ENCODE measurements around the gene ZNF343. TPM values are rescaled to one million over a fixed set of nuclear protein-coding genes. Genes with fewer than 3 reads are reported as not detected.
"Not testable (repeated sequence)": the region's sequence is repeated elsewhere in the genome, so short reads cannot be mapped to it uniquely, and the experiment has no call there.

The ZNF343 gene
- total RNA-seq, 8 experiments from 2014 or later: 8.8 to 14.4 (median 10.9) TPM

- no peak overlapping the region for H3K27ac ChIP-seq
- peaks cover 0 to 3% of the 10 kb centered on the region in 2 donors for H3K4me1 ChIP-seq (replicated peaks in 1 of 2)
- WGBS, 10 experiments: 53 to 94% (median 75%) methylated on average over 1 to 4 of the region's 4 CpGs
- in situ Hi-C loops (cut with MboI; ENCODE audit: low pct_unique_long_range_greater_than_20kb in 2 of 9, low sequenced_read_pairs in 9 of 9, unreplicated experiment in 9 of 9): loop anchor here in 2 of 9 experiments (25.0 kb wide), 1 partner anchor 119 kb away; no protein-coding TSS in a partner anchor
- no peak overlapping the region for H3K4me3 ChIP-seq
- no peak for ATAC-seq (replicated peaks in 6 of 8)
Observed at GRCh38 chr20:2518558-2518957, 9.8 kb upstream of the ZNF343 start.

GRCh38 chr20:2518096-2518495, 9.4 kb upstream of the ZNF343 start:
- WGBS, 10 experiments: 61 to 100% (median 80%) methylated on average over 1 to 10 of the region's 10 CpGs; no CpG with 5 or more reads in 3 of the 10 experiments
- ATAC-seq (replicated peaks in 6 of 8): no peak
- in situ Hi-C loops (cut with MboI; ENCODE audit: low pct_unique_long_range_greater_than_20kb in 2 of 9, low sequenced_read_pairs in 9 of 9, unreplicated experiment in 9 of 9): loop anchor here in 2 of 9 experiments (25.0 kb wide), 1 partner anchor 119 kb away; no protein-coding TSS in a partner anchor
- Histone ChIP-seq H3K27ac (no peak overlapping the region), H3K4me1 (replicated peaks in 1 of 2) (peaks cover 0 to 3% of the 10 kb centered on the region in 2 donors), H3K4me3 (no peak overlapping the region)

DNA sequence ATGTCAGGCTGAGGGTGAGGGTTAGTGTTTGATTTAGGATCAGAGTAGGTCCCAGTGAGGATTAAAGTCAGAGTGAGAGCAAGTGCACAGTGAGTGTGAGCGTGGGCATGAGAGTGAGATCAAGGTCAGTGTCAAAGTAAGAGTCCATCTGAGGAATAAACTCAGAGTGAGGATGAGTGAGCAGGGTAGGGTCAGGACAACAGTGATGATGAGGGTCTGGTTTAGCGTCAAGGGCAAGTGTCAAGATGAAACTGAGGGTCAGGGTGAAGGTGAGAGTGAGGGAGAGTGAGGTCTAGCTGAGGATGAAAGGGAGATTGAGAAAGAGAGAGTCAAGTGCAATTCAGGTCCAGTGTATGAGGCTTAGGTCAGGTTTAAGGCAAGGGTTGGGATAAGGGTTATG, 7.7 kb upstream of the ZNF343 start:
- Histone ChIP-seq H3K4me1 (replicated peaks in 1 of 2) (peaks cover 0 to 3% of the 10 kb centered on the region in 2 donors), H3K4me3 (no peak overlapping the region), H3K27ac (no peak overlapping the region)
- WGBS, 10 experiments: 56 to 83% (median 65%) methylated on average over 1 to 2 of the region's 2 CpGs; no CpG with 5 or more reads in 4 of the 10 experiments
- ATAC-seq (replicated peaks in 6 of 8): no peak
- in situ Hi-C loops (cut with MboI; ENCODE audit: low pct_unique_long_range_greater_than_20kb in 2 of 9, low sequenced_read_pairs in 9 of 9, unreplicated experiment in 9 of 9): loop anchor here in 2 of 9 experiments (25.0 kb wide), 1 partner anchor 121 kb away; no protein-coding TSS in a partner anchor

DNA sequence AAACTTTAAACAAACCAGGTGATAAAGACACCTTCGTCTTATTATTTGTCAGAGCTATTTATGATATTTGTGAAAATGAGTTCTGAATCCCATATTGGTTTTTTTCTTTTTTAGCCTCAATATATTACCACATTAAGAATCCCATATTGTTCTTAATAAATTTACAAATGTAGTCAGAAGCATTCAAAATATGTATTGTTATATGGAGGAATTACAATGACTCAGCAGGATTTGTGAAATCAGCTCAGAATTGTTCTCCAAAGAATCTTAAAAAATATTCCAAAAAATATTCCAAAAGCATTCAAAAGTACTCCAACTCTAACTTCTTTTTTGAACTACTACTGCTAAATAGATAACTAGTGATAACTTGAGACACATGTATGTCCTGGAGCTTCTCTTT, 6.5 kb upstream of the ZNF343 start:
- in situ Hi-C loops (cut with MboI; ENCODE audit: low pct_unique_long_range_greater_than_20kb in 2 of 9, low sequenced_read_pairs in 9 of 9, unreplicated experiment in 9 of 9): loop anchor here in 2 of 9 experiments (25.0 kb wide), 1 partner anchor 122 kb away; no protein-coding TSS in a partner anchor
- Histone ChIP-seq H3K27ac (no peak overlapping the region), H3K4me1 (replicated peaks in 1 of 2) (peaks cover 0 to 3% of the 10 kb centered on the region in 2 donors), H3K4me3 (no peak overlapping the region)
- WGBS, 10 experiments: 23 to 92% (median 55%) methylated on average over 1 of the region's 1 CpG
- ATAC-seq (replicated peaks in 6 of 8): no peak

DNA sequence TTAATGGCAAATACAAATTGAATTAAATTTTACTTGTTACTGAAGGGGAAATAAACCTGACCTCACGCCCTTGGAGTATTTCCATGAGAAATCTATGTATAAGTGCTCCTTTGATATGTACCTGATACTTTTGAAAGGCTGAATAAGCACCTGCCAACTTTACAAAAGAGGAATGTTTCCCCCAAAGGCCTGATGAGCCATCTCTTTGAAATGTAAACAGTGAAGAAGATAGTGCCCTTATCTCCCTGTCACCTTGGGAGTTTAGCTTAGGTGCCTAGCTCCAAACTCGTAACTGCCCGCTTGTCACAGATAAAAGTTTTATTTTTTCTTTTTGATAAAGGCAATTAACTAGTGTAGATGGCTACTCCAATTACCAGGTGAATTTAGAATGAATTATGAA, 1.1 kb upstream of the ZNF343 start:
- H3K27ac ChIP-seq: no peak overlapping the region

GRCh38 chr20:2509468-2509781, 710 bp upstream of the ZNF343 start:
- in situ Hi-C loops (cut with MboI; ENCODE audit: low pct_unique_long_range_greater_than_20kb in 2 of 9, low sequenced_read_pairs in 9 of 9, unreplicated experiment in 9 of 9): loop anchor here in 2 of 9 experiments (25.0 kb wide), 1 partner anchor 128 kb away; no protein-coding TSS in a partner anchor
- peak in 3 of 8 experiments; percentile 1 to 6 (median 2) for ATAC-seq (replicated peaks in 6 of 8)

More for the DNA sequence above, 1.1 kb upstream of the ZNF343 start:
- in situ Hi-C loops (cut with MboI; ENCODE audit: low pct_unique_long_range_greater_than_20kb in 2 of 9, low sequenced_read_pairs in 9 of 9, unreplicated experiment in 9 of 9): loop anchor here in 2 of 9 experiments (25.0 kb wide), 1 partner anchor 128 kb away; no protein-coding TSS in a partner anchor
- Histone ChIP-seq H3K4me3 (peak overlapping the region in 3 of 5 donors; percentile 67 to 97 (median 86)), H3K4me1 (replicated peaks in 1 of 2) (peaks cover 4 to 9% of the 10 kb centered on the region in 2 donors)
- WGBS, 10 experiments: 44 to 100% (median 66%) methylated on average over 1 to 3 of the region's 3 CpGs; no CpG with 5 or more reads in 1 of the 10 experiments
- ATAC-seq (replicated peaks in 6 of 8): no peak

DNA sequence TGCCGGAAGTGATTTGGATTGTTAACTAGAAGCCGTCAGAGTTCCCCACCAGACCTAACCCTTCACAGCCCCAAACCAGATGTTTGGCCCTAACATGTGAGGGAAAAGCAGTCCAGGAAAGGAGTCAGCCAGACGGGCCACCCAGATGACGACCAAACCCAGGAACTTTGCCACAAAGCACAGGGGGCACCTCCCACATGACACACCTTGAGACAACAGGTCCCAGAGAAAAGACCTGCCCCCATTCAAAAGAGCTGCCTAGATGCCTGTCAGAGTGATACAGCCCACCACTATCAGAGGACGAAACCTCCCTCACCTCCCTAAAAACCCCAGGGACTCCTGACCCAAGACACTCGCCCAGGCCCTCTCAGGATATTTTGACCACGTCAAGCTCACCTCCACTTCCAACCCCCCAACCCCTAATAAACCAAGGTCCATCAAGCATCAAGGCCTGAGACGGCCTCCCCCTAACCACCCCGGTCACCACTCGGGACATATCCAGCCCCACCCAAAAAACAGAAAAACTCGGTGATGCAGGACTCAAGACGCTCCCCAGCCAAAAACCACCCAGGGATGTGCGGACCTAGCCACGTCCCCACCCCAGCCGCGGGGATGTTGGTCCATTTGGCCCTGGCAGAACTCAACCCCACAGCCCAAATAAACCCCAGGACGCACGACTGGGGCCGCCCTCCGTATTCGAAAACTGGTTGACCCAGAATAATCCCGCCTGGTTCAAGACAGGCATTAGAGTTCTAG, 662 bp downstream of the ZNF343 start:
- H3K27ac ChIP-seq: no peak overlapping the region
- WGBS, 10 experiments: 0 to 60% (median 25%) methylated on average over 1 to 5 of the region's 22 CpGs; no CpG with 5 or more reads in 3 of the 10 experiments
- in situ Hi-C loops (cut with MboI; ENCODE audit: low pct_unique_long_range_greater_than_20kb in 2 of 9, low sequenced_read_pairs in 9 of 9, unreplicated experiment in 9 of 9): loop anchor here in 2 of 9 experiments (25.0 kb wide), 1 partner anchor 129 kb away; no protein-coding TSS in a partner anchor
- H3K4me3 ChIP-seq: peak overlapping the region; percentile 67 to 97 (median 77)
- peak; percentile 15 to 61 (median 24) for ATAC-seq (replicated peaks in 6 of 8)
- H3K4me1 ChIP-seq (replicated peaks in 1 of 2): peaks cover 4 to 9% of the 10 kb centered on the region in 2 donors

More at GRCh38 chr20:2509468-2509781, 710 bp upstream of the ZNF343 start:
- Histone ChIP-seq H3K4me3 (peak overlapping the region; percentile 67 to 97 (median 77)), H3K4me1 (replicated peaks in 1 of 2) (peaks cover 4 to 9% of the 10 kb centered on the region in 2 donors), H3K27ac (no peak overlapping the region)
- WGBS, 10 experiments: 0 to 75% (median 20%) methylated on average over 1 to 9 of the region's 9 CpGs; no CpG with 5 or more reads in 2 of the 10 experiments

GRCh38 chr20:2507464-2507863, 1.3 kb downstream of the ZNF343 start:
- Histone ChIP-seq H3K4me3 (peak overlapping the region in 3 of 5 donors; percentile 77 to 97 (median 86)), H3K4me1 (replicated peaks in 1 of 2) (peaks cover 4 to 9% of the 10 kb centered on the region in 2 donors), H3K27ac (no peak overlapping the region)
- WGBS, 10 experiments: 30 to 95% (median 75%) methylated on average over 2 to 5 of the region's 5 CpGs; no CpG with 5 or more reads in 1 of the 10 experiments
- ATAC-seq (replicated peaks in 6 of 8): peak in 2 of 8 experiments; percentile 1 to 10
- in situ Hi-C loops (cut with MboI; ENCODE audit: low pct_unique_long_range_greater_than_20kb in 2 of 9, low sequenced_read_pairs in 9 of 9, unreplicated experiment in 9 of 9): loop anchor here in 2 of 9 experiments (25.0 kb wide), 1 partner anchor 130 kb away; no protein-coding TSS in a partner anchor

DNA sequence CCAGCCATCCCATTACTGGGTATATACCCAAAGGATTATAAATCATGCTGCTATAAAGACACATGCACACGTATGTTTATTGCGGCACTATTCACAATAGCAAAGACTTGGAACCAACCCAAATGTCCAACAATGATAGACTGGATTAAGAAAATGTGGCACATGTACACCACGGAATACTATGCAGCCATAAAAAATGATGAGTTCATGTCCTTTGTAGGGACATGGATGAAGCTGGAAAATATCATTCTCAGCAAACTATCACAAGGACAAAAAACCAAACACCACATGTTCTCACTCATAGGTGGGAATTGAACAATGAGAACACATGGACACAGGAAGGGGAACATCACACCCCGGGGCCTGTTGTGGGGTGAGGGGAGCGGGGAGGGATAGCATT, 2.3 kb downstream of the ZNF343 start:
- WGBS, 10 experiments: no CpG with 5 or more reads among the region's 5 CpGs
- H3K4me1 ChIP-seq (replicated peaks in 1 of 2); H3K4me3 ChIP-seq; H3K27ac ChIP-seq; ATAC-seq (replicated peaks in 6 of 8): not testable (repeated sequence)
- in situ Hi-C loops (cut with MboI; ENCODE audit: low pct_unique_long_range_greater_than_20kb in 2 of 9, low sequenced_read_pairs in 9 of 9, unreplicated experiment in 9 of 9): loop anchor here in 2 of 9 experiments (25.0 kb wide), 1 partner anchor 131 kb away; no protein-coding TSS in a partner anchor

DNA sequence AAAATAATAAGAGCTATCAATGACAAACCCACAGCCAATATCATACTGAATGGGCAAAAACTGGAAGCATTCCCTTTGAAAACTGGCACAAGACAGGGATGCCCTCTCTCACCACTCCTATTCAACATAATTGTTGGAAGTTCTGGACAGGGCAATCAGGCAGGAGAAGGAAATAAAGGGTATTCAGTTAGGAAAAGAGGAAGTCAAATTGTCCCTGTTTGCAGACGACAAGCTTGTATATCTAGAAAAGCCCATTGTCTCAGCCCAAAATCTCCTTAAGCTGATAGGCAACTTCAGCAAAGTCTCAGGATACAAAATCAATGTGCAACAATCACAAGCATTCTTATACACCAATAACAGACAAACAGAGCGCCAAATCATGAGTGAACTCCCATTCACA, 3.9 kb downstream of the ZNF343 start:
- ATAC-seq (replicated peaks in 6 of 8); H3K4me3 ChIP-seq; H3K4me1 ChIP-seq (replicated peaks in 1 of 2); H3K27ac ChIP-seq: not testable (repeated sequence)
- 80 to 100% (median 97%) methylated on average over 1 to 2 of the region's 2 CpGs; no CpG with 5 or more reads in 6 of the 10 experiments for WGBS, 10 experiments
- in situ Hi-C loops (cut with MboI; ENCODE audit: low pct_unique_long_range_greater_than_20kb in 2 of 9, low sequenced_read_pairs in 9 of 9, unreplicated experiment in 9 of 9): loop anchor here in 2 of 9 experiments (25.0 kb wide), 1 partner anchor 132 kb away; no protein-coding TSS in a partner anchor

DNA sequence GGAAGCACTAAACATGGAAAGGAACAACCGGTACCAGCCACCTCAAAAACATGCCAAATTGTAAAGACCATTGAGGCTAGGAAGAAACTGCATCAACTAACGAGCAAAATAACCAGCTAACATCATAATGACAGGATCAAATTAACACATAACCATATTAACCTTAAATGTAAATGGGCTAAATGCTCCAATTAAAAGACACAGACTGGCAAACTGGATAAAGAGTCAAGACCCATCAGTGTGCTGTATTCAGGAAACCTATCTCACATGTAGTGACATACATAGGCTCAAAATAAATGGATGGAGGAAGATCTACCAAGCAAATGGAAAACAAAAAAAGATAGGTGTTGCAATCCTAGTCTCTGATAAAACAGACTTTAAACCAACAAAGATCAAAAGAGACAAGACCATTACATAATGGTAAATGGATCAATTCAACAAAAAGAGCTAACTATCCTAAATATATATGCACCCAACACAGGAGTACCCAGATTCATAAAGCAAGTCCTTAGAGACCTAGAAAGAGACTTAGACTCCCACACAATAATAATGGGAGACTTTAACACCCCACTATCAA, 5.8 kb downstream of the ZNF343 start:
- H3K27ac ChIP-seq; H3K4me3 ChIP-seq; ATAC-seq (replicated peaks in 6 of 8); H3K4me1 ChIP-seq (replicated peaks in 1 of 2): not testable (repeated sequence)
- in situ Hi-C loops (cut with MboI; ENCODE audit: low pct_unique_long_range_greater_than_20kb in 2 of 9, low sequenced_read_pairs in 9 of 9, unreplicated experiment in 9 of 9): loop anchor here in 2 of 9 experiments (25.0 kb wide), 1 partner anchor 134 kb away; no protein-coding TSS in a partner anchor
- WGBS, 10 experiments: 100% methylated on average over 1 of the region's 2 CpGs; no CpG with 5 or more reads in 4 of the 10 experiments

DNA sequence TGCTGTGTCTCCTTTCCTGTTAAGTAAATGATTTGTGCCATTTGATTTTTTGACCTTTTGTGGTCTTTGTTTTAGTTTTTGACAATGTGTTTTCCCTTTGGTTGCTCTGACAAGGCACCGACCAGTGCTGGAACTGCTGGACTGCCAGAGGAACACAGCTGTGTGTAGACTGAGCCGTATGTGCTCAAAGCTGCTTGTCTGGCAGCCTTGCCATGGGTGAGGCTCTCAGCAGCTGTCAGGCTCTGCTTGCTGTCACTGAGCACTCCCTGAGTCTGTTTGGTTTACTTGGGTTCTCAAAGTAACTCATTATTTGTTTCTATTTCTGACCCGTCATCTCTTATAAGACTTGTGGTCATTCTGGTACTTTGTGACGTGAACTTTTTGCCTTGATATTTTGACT, 23.1 kb downstream of the ZNF343 start:
- WGBS, 10 experiments: 0 to 100% (median 74%) methylated on average over 1 to 4 of the region's 4 CpGs; no CpG with 5 or more reads in 1 of the 10 experiments
- Histone ChIP-seq H3K4me3 (no peak overlapping the region), H3K27ac (no peak overlapping the region), H3K4me1 (replicated peaks in 1 of 2) (no peaks in the 10 kb centered on the region)
- ATAC-seq (replicated peaks in 6 of 8): peak in 1 of 8 experiments; percentile 68
- in situ Hi-C loops (cut with MboI; ENCODE audit: low pct_unique_long_range_greater_than_20kb in 2 of 9, low sequenced_read_pairs in 9 of 9, unreplicated experiment in 9 of 9): no loop called here

Data from motor neuron (in vitro differentiated cells).